ENCODE results near the gene CMTM7. TPM values are rescaled to one million over a fixed set of nuclear protein-coding genes. Genes with fewer than 3 reads are reported as not detected.
A peak's percentile ranks its signal among the peaks of the same experiment; 100 is the strongest.

The CMTM7 gene
- polyA plus RNA-seq, 1 of the 3 experiments (the other 2 are of a cell fraction): 50.1 TPM

DNA sequence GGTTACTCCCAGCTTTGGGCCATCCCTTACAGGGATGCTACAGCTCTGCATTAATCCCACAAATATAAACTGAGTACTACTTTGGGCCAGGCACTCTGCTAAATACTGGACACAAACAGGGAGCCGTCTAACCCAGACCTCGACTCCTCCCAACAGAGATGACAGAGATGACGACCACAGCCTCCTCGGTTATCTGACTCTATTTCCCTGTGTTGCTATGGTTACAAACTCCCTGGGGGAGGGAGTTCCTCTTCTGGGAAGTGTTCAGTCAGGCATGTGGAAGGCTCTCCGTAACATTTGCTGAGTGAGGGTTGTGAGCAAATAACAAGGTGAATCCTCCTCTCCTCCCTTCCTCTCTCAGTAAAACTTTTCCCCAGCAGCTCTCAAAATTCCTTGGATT, 6.7 kb upstream of the CMTM7 start:
- WGBS (ENCODE audit: low lambda C conversion rate): 40% methylated on average over 5 of the region's 5 CpGs

More for the DNA sequence above, 6.7 kb upstream of the CMTM7 start:
- no peak overlapping the region for H3K4me3 ChIP-seq (ENCODE audit: low read depth in 2 of 2, low read length in 1 of 2)
- peak; percentile 42 for DNase-seq
- no peaks in the 10 kb centered on the region for H4K20me1 ChIP-seq (ENCODE audit: insufficient read depth)
- peaks cover 0 to 9% of the 10 kb centered on the region in 2 experiments; a peak in 1 of 4 replicates for H3K4me1 ChIP-seq (ENCODE audit: control insufficient read depth in 1 of 2, insufficient read depth in 2 of 2, low read depth in 1 of 2, low read length in 1 of 2)
- H3K27ac ChIP-seq (ENCODE audit: low read depth in 2 of 2, low read length in 1 of 2): peak overlapping the region in 1 of 2 experiments; percentile 2; a peak in 1 of 4 replicates
- no peaks in the 10 kb centered on the region for H3K9me2 ChIP-seq
- ChIA-PET POLR2A (no interaction called here), CTCF (interaction anchor here (1.0 to 5.3 kb wide), 2 partner anchors 11 to 83 kb away, joined by 3 to 38 read pairs; no protein-coding TSS in a partner anchor)
- H3K36me3 ChIP-seq (replicated peaks in 1 of 2; ENCODE audit: control insufficient read depth in 1 of 2, insufficient read depth in 2 of 2, low read length in 1 of 2): no peaks in the 10 kb centered on the region
- TF ChIP-seq EP300 (IDR thresholded peaks at IDR 0.05; ENCODE audit: borderline replicate concordance in 1 of 2, low read depth in 1 of 2, low read length in 1 of 2) (no peak), EZH2phosphoT487 (IDR thresholded peaks at IDR 0.05; ENCODE audit: borderline replicate concordance, low read depth) (no peak), PBX3 (IDR thresholded peaks at IDR 0.05) (no peak), USF1 (IDR thresholded peaks at IDR 0.05; ENCODE audit: borderline replicate concordance, low read depth) (no peak), REST (IDR thresholded peaks at IDR 0.05; ENCODE audit: low read depth, low read length) (no peak), FOXJ3 (CRISPR knock-in tag; IDR thresholded peaks at IDR 0.05) (no peak)
- TF ChIP-seq, protein P1, sequence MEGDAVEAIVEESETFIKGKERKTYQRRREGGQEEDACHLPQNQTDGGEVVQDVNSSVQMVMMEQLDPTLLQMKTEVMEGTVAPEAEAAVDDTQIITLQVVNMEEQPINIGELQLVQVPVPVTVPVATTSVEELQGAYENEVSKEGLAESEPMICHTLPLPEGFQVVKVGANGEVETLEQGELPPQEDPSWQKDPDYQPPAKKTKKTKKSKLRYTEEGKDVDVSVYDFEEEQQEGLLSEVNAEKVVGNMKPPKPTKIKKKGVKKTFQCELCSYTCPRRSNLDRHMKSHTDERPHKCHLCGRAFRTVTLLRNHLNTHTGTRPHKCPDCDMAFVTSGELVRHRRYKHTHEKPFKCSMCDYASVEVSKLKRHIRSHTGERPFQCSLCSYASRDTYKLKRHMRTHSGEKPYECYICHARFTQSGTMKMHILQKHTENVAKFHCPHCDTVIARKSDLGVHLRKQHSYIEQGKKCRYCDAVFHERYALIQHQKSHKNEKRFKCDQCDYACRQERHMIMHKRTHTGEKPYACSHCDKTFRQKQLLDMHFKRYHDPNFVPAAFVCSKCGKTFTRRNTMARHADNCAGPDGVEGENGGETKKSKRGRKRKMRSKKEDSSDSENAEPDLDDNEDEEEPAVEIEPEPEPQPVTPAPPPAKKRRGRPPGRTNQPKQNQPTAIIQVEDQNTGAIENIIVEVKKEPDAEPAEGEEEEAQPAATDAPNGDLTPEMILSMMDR (IDR thresholded peaks at IDR 0.05): no peak
- H3K9me3 ChIP-seq: no peaks in the 10 kb centered on the region
- no peaks in the 10 kb centered on the region for H3K79me2 ChIP-seq (ENCODE audit: insufficient read depth)
- no peak overlapping the region for H3K4me2 ChIP-seq
- no peak overlapping the region for H3K9ac ChIP-seq
- H3K27me3 ChIP-seq (ENCODE audit: insufficient read depth): no peaks in the 10 kb centered on the region
- no peaks in the 10 kb centered on the region for H3F3A ChIP-seq (replicated peaks; ENCODE audit: insufficient read depth)
- no peak overlapping the region for H2AFZ ChIP-seq (ENCODE audit: low read depth)

Data from SK-N-SH (cell line).